Measurements from ENCODE around the gene NOL4L. TPM values are rescaled to one million over a fixed set of nuclear protein-coding genes. Genes with fewer than 3 reads are reported as not detected.

Gene NOL4L
- polyA plus RNA-seq, 1 donor (not counting 4 experiments of a cell fraction or from before 2014, with no cell fraction given), result 1.0 TPM

DNA sequence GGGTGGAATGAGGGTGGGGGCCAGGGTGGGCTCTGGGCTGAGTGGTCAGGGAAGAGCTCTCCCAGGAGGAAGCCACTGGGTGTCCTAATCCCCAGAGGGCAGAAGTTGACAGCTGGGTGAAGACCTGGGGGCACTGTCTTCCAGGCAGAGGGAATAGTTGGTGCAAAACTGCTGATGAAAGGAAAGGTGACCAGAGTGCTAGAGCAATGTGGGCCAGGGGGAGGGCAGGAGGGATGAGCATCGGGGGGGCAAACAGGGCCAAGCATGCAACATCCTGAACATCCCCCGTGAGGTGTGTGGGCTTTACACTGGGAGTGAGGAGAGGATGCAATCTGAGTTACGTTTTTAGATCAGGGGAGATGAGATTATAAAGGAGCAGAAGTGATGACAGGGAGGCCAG, 97.8 kb downstream of the NOL4L start:
- dilution Hi-C loops (cut with MboI; ENCODE audit: extremely low pct_ligation_motif_present, low sequenced_read_pairs), result no loop called here
- H3K4me3 ChIP-seq (ENCODE audit: control insufficient read depth in 2 of 3, extremely low read depth in 1 of 3, insufficient read depth in 2 of 3, low read depth in 1 of 3, low read length in 3 of 3), result no peak overlapping the region
- DNase-seq (ENCODE audit: low read depth, low spot score) (no peak), FAIRE-seq (no peak)
- no peaks in the 10 kb centered on the region for H3K36me3 ChIP-seq (ENCODE audit: control insufficient read depth in 2 of 2, extremely low read depth in 1 of 2, insufficient read depth in 2 of 2, low read length in 2 of 2)
- H3K27me3 ChIP-seq (ENCODE audit: control insufficient read depth, extremely low read depth, insufficient read depth, low read length), result peaks cover 21% of the 10 kb centered on the region
- H3K4me2 ChIP-seq (ENCODE audit: control insufficient read depth, extremely low read depth, insufficient read depth, low read depth, low read length), result no peak overlapping the region
- H3K27ac ChIP-seq (ENCODE audit: control insufficient read depth, insufficient read depth, low read length), result no peak overlapping the region
- no peaks in the 10 kb centered on the region for H3K79me2 ChIP-seq (ENCODE audit: control insufficient read depth, insufficient read depth, low read length)
- H3K9ac ChIP-seq (ENCODE audit: control insufficient read depth, extremely low read depth, insufficient read depth, low read length), result no peak overlapping the region
- H3K4me1 ChIP-seq (ENCODE audit: control insufficient read depth, extremely low read depth, insufficient read depth, low read length), result no peaks in the 10 kb centered on the region
- TF ChIP-seq, protein P1, sequence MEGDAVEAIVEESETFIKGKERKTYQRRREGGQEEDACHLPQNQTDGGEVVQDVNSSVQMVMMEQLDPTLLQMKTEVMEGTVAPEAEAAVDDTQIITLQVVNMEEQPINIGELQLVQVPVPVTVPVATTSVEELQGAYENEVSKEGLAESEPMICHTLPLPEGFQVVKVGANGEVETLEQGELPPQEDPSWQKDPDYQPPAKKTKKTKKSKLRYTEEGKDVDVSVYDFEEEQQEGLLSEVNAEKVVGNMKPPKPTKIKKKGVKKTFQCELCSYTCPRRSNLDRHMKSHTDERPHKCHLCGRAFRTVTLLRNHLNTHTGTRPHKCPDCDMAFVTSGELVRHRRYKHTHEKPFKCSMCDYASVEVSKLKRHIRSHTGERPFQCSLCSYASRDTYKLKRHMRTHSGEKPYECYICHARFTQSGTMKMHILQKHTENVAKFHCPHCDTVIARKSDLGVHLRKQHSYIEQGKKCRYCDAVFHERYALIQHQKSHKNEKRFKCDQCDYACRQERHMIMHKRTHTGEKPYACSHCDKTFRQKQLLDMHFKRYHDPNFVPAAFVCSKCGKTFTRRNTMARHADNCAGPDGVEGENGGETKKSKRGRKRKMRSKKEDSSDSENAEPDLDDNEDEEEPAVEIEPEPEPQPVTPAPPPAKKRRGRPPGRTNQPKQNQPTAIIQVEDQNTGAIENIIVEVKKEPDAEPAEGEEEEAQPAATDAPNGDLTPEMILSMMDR (optimal IDR thresholded peaks at IDR 0.05 in 1 of 3, IDR thresholded peaks at IDR 0.05 in 1 of 3, conservative IDR thresholded peaks at IDR 0.05 in 1 of 3; ENCODE audit: extremely low read depth in 1 of 3, insufficient read depth in 2 of 3, low read length in 3 of 3), result no peak
- no peak for TF ChIP-seq EZH2 (IDR thresholded peaks at IDR 0.05; ENCODE audit: low read length)
- H2AFZ ChIP-seq (ENCODE audit: control insufficient read depth, low read length), result no peak overlapping the region
- no peaks in the 10 kb centered on the region for H3K9me3 ChIP-seq (ENCODE audit: control insufficient read depth, low read depth, low read length)
- no peaks in the 10 kb centered on the region for H4K20me1 ChIP-seq (ENCODE audit: control insufficient read depth, extremely low read depth, insufficient read depth, low read length)
- no peaks in the 10 kb centered on the region for H3K9me1 ChIP-seq (ENCODE audit: control insufficient read depth, extremely low read depth, insufficient read depth, low read length)

DNA sequence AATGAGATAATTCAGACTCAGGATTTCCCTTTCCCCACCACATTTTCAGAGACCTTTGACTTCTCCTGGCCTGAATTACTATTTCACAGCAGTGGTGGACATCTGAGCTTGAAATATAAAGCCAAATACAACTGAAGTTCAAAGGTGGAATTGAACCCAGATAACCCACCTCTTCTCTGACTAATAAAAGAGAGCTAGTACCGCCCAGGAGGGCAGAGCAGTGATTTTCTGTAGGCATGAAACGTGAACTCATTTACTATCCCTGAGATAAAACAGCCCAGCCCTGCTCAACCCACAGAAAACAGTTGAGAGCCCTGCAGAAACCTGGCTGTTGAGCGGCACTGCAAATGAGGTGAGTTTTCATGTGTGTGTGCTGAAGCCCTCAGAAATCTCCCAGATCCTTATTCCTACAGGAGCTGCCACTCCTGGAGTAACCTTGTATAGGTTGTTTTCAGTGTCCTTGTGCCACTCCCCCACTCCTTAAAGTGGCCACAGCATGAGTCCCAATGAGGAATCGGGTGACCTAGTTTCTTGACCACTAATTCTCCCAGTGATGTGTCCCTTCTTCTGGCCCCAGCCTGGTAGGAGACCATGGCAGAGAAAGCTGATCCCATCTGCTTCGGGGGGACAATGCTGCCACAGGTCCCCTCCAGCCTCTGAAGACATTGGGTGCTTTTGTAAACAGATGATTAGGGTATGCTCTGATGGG, 99.2 kb downstream of the NOL4L start:
- peaks cover 30% of the 10 kb centered on the region for H3K27me3 ChIP-seq (ENCODE audit: control insufficient read depth, extremely low read depth, insufficient read depth, low read length)
- H3K4me1 ChIP-seq (ENCODE audit: control insufficient read depth, extremely low read depth, insufficient read depth, low read length), result no peaks in the 10 kb centered on the region
- H3K4me3 ChIP-seq (ENCODE audit: control insufficient read depth in 2 of 3, extremely low read depth in 1 of 3, insufficient read depth in 2 of 3, low read depth in 1 of 3, low read length in 3 of 3), result no peak overlapping the region
- FAIRE-seq, result no peak
- dilution Hi-C loops (cut with MboI; ENCODE audit: extremely low pct_ligation_motif_present, low sequenced_read_pairs), result no loop called here
- H2AFZ ChIP-seq (ENCODE audit: control insufficient read depth, low read length), result no peak overlapping the region
- H3K79me2 ChIP-seq (ENCODE audit: control insufficient read depth, insufficient read depth, low read length), result no peaks in the 10 kb centered on the region
- no peak overlapping the region for H3K4me2 ChIP-seq (ENCODE audit: control insufficient read depth, extremely low read depth, insufficient read depth, low read depth, low read length)
- no peaks in the 10 kb centered on the region for H3K9me1 ChIP-seq (ENCODE audit: control insufficient read depth, extremely low read depth, insufficient read depth, low read length)
- no peak for TF ChIP-seq EZH2 (IDR thresholded peaks at IDR 0.05; ENCODE audit: low read length)
- TF ChIP-seq, protein P1 (optimal IDR thresholded peaks at IDR 0.05 in 1 of 3, IDR thresholded peaks at IDR 0.05 in 1 of 3, conservative IDR thresholded peaks at IDR 0.05 in 1 of 3; ENCODE audit: extremely low read depth in 1 of 3, insufficient read depth in 2 of 3, low read length in 3 of 3), result no peak
- H4K20me1 ChIP-seq (ENCODE audit: control insufficient read depth, extremely low read depth, insufficient read depth, low read length), result no peaks in the 10 kb centered on the region
- no peaks in the 10 kb centered on the region for H3K36me3 ChIP-seq (ENCODE audit: control insufficient read depth in 2 of 2, extremely low read depth in 1 of 2, insufficient read depth in 2 of 2, low read length in 2 of 2)
- DNase-seq (ENCODE audit: low read depth, low spot score), result no peak
- H3K27ac ChIP-seq (ENCODE audit: control insufficient read depth, insufficient read depth, low read length), result no peak overlapping the region
- H3K9me3 ChIP-seq (ENCODE audit: control insufficient read depth, low read depth, low read length), result no peaks in the 10 kb centered on the region
- no peak overlapping the region for H3K9ac ChIP-seq (ENCODE audit: control insufficient read depth, extremely low read depth, insufficient read depth, low read length)

All from keratinocyte (primary cell).